Camera-type eye (tissue), 1 donor: ENCODE measurements around the gene TBC1D21. TPM values are rescaled to one million over a fixed set of nuclear protein-coding genes. Genes with fewer than 3 reads are reported as not detected.

ENCODE experiments used
- total RNA-seq: library from RNA; depleted of rRNA; stranded (reverse); fragments of >200 nt; gene quantifications from one replicate; pipeline ENCODE4 v1.2.3, GENCODE V29; 2014

TBC1D21 gene, protein sequence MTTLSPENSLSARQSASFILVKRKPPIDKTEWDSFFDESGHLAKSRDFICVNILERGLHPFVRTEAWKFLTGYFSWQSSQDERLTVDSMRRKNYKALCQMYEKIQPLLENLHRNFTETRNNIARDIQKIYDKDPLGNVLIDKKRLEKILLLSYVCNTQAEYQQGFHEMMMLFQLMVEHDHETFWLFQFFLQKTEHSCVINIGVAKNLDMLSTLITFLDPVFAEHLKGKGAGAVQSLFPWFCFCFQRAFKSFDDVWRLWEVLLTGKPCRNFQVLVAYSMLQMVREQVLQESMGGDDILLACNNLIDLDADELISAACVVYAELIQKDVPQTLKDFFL
- total RNA-seq = not detected

DNA sequence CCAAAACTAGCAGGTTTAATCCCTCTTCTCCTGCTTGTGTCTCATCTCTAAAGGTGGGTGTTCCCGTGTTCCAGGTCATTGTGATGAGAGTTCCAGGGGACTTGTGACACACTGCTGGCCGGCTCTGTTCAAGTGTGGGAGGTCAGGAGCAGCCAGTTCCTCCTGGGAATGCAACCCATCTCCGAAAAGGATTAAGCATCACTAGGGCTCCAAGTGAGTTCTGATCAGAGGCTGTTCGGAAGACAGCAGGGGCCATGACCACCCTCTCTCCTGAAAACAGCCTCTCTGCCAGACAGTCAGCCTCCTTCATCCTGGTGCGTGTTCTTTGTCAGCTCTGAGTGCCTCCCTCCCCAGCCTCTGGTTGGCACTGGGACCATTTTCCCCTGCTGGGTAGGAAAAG, at the start of gene TBC1D21:
TSS of gene TBC1D21 (plus strand) at position 109 of the 400 bp plus-strand sequence. CDS start at position 255, 146 bp downstream.

DNA sequence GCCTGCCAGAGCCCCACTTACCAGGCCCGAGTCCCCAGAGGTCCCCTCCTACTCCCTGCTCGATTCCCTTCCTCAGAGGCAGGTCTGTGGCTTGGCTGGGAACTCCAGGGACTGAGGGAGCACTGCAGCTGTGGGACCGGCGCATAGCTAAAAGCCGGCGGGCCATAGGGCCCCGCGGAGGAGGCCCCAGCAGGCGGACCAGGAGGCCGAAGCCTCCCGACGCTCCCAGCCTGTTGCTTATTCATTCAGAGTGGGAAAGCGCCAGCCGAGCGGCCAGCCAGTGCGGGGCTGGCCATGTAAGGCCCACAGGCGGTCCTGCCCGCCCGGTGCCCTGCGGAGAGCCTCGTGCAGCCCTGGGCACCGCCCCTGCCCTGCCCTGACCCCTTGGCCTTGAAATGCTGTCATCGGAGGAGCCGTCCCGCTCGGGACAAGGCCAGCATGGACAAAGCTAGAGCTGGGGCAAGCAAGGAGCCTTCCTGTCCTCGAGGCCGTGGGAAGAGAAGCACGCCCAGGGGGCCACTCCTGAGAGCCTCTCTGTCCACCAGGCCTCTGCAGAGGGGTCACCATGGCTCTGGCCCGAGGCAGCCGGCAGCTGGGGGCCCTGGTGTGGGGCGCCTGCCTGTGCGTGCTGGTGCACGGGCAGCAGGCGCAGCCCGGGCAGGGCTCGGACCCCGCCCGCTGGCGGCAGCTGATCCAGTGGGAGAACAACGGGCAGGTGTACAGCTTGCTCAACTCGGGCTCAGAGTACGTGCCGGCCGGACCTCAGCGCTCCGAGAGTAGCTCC, 53.0 kb downstream of the TBC1D21 start, which contains the start of gene LOXL1:
TSS of gene LOXL1 (plus strand) at position 244 of the 784 bp plus-strand sequence. CDS start at position 566, 322 bp downstream.

Other genes starting within 250 kb of the TBC1D21 start
- 99.9 TPM for gene NPTN, start 240.2 kb upstream of the TBC1D21 start, total RNA-seq
- 75.3 TPM for gene CD276, start 189.2 kb upstream of the TBC1D21 start, total RNA-seq
- gene INSYN1, start 120.2 kb upstream of the TBC1D21 start, total RNA-seq = 19.9 TPM
- 65.1 TPM for gene LOXL1, start 52.9 kb downstream of the TBC1D21 start, total RNA-seq
- 18.9 TPM for gene STOML1, start 118.7 kb downstream of the TBC1D21 start, total RNA-seq
- gene PML, start 121.2 kb downstream of the TBC1D21 start, total RNA-seq = 48.0 TPM
- gene GOLGA6A, start 209.0 kb downstream of the TBC1D21 start, total RNA-seq = 0.49 TPM